Liver (tissue), 9 donors: ENCODE data around the gene SCUBE1. TPM values are rescaled to one million over a fixed set of nuclear protein-coding genes. Genes with fewer than 3 reads are reported as not detected.

Experiments used
- DNase-seq: peaks from one replicate; pipeline ENCODE4 v3.0.0-alpha.2; 2017; ENCODE audit warnings: low spot score
- H3K27ac ChIP-seq, 2 donors: one replicate each; pipeline ENCODE4 v1.7.0; 2013; ENCODE audit warnings: inconsistent platforms in 2 of 2, low read length in 2 of 2, control low read depth in 1 of 2, low read depth in 1 of 2, mild to moderate bottlenecking in 1 of 2
- H3K27me3 ChIP-seq, 4 donors: one replicate each; pipeline versions ENCODE4 v1.6.1 to v1.7.0; 2013; ENCODE audit warnings: low read length in 3 of 4, inconsistent platforms in 1 of 4, mild to moderate bottlenecking in 1 of 4, moderate library complexity in 1 of 4; ENCODE audit not compliant: control insufficient read depth in 4 of 4, insufficient read depth in 4 of 4
- H3K36me3 ChIP-seq, 4 donors: one replicate each; pipeline versions ENCODE4 v1.6.1 to v1.7.0; 2013; ENCODE audit warnings: low read length in 3 of 4, mild to moderate bottlenecking in 3 of 4, low read depth in 1 of 4, moderate library complexity in 1 of 4; ENCODE audit not compliant: control insufficient read depth in 4 of 4, insufficient read depth in 3 of 4
- H3K4me1 ChIP-seq, 4 donors: one replicate each; pipeline versions ENCODE4 v1.6.1 to v1.7.0; 2013; ENCODE audit warnings: low read length in 3 of 4, mild to moderate bottlenecking in 3 of 4, moderate library complexity in 1 of 4; ENCODE audit not compliant: control insufficient read depth in 4 of 4, insufficient read depth in 4 of 4
- H3K4me3 ChIP-seq, 3 donors: one replicate each; pipeline versions ENCODE4 v1.6.1 to v1.7.0; 2013; ENCODE audit warnings: low read length in 3 of 3, control low read depth in 1 of 3, low read depth in 1 of 3, mild to moderate bottlenecking in 1 of 3
- H3K9ac ChIP-seq, 2 donors: one replicate each; pipeline ENCODE4 v1.7.0; 2013; ENCODE audit warnings: low read length in 2 of 2, mild to moderate bottlenecking in 2 of 2, moderate library complexity in 2 of 2, control low read depth in 1 of 2, low read depth in 1 of 2
- H3K9me3 ChIP-seq, 4 donors: one replicate each; pipeline versions ENCODE4 v1.6.1 to v1.7.0; 2013; ENCODE audit warnings: low read length in 3 of 4; ENCODE audit not compliant: control insufficient read depth in 4 of 4
- ATF3 ChIP-seq: IDR thresholded peaks from 2 replicates; pipeline ENCODE4 v1.6.1; 2016; ENCODE audit warnings: antibody characterized with exemption
- CTCF ChIP-seq: fragments of 150-350 bp; IDR thresholded peaks from 2 replicates; pipeline ENCODE4 v1.5.1; 2017; ENCODE audit warnings: improper control_type of control experiment, low read depth, low read length; ENCODE audit not compliant: missing input control
- EGR1 ChIP-seq, 2 donors: IDR thresholded peaks; 2 replicates each; pipeline ENCODE4 v1.6.1; 2016 to 2018; ENCODE audit warnings: antibody characterized with exemption in 2 of 2, low read depth in 2 of 2
- FOXA1 ChIP-seq: IDR thresholded peaks from 2 replicates; pipeline ENCODE4 v1.6.1; 2016; ENCODE audit warnings: antibody characterized with exemption
- FOXA2 ChIP-seq: IDR thresholded peaks from 2 replicates; pipeline ENCODE4 v1.6.1; 2016; ENCODE audit warnings: antibody characterized with exemption
- GABPA ChIP-seq, 2 donors: IDR thresholded peaks in 1 of 2; conservative IDR thresholded peaks in 1 of 2; 2 replicates each; pipeline ENCODE4 v1.6.1; 2016; ENCODE audit warnings: antibody characterized with exemption in 2 of 2, mild to moderate bottlenecking in 1 of 2, moderate library complexity in 1 of 2
- JUND ChIP-seq, 2 donors: IDR thresholded peaks; 2 replicates each; pipeline ENCODE4 v1.6.1; 2016; ENCODE audit warnings: antibody characterized with exemption in 2 of 2
- NR2F2 ChIP-seq: IDR thresholded peaks from 2 replicates; pipeline ENCODE4 v1.6.1; 2016; ENCODE audit warnings: antibody characterized with exemption
- RAD21 ChIP-seq, 2 donors: IDR thresholded peaks; 2 replicates each; pipeline ENCODE4 v1.6.1; 2016; ENCODE audit warnings: antibody characterized with exemption in 2 of 2, mild to moderate bottlenecking in 2 of 2
- REST ChIP-seq: IDR thresholded peaks from 2 replicates; pipeline ENCODE4 v1.6.1; 2016; ENCODE audit warnings: antibody characterized with exemption, mild to moderate bottlenecking
- RXRA ChIP-seq, 2 donors: IDR thresholded peaks; 2 replicates each; pipeline ENCODE4 v1.6.1; 2017 to 2018; ENCODE audit warnings: antibody characterized with exemption in 2 of 2, mild to moderate bottlenecking in 1 of 2
- SP1 ChIP-seq: IDR thresholded peaks from 2 replicates; pipeline ENCODE4 v1.6.1; 2018; ENCODE audit warnings: antibody characterized with exemption, mild to moderate bottlenecking
- TAF1 ChIP-seq: conservative IDR thresholded peaks from 2 replicates; pipeline ENCODE4 v1.6.1; 2016; ENCODE audit warnings: antibody characterized with exemption, mild to moderate bottlenecking
- YY1 ChIP-seq: IDR thresholded peaks from 2 replicates; pipeline ENCODE4 v1.6.1; 2016; ENCODE audit warnings: antibody characterized with exemption, mild to moderate bottlenecking
- WGBS: extraction: QIAGEN DNeasy Blood & Tissue Kit; methylation state at CpG from one replicate; pipeline ENCODE4 v1.1.7; 2013; 5-methylcytosine and 5-hydroxymethylcytosine counted together
- polyA plus RNA-seq, 2 donors: library from polyadenylated mRNA; stranded (reverse) in 1 of 2; unstranded in 1 of 2; fragments of 200-250 nt in 1 of 2; fragments of >200 nt in 1 of 2; fragmentation: Nextera tagmentation in 1 of 2; extraction: Ambion mirVana in 1 of 2; gene quantifications; one replicate each; pipeline versions ENCODE4 v1.2.1 to v1.2.3, GENCODE V29; 2013 to 2015
- total RNA-seq, 2 donors: library from RNA; depleted of rRNA; stranded (reverse); fragments of >200 nt; gene quantifications; one replicate each; pipeline ENCODE4 v1.2.3, GENCODE V29; 2014
- TF ChIP-seq, protein P1 (sequence below): IDR thresholded peaks from 2 replicates; pipeline ENCODE4 v1.6.1; 2016; ENCODE audit warnings: antibody characterized with exemption
- TF ChIP-seq, protein P2 (sequence below): IDR thresholded peaks from 2 replicates; pipeline ENCODE4 v1.6.1; 2016; ENCODE audit warnings: antibody characterized with exemption
- donor health status: healthy.
- donor health status: healthy.
- donor health status: healthy.
- donor health status: healthy.
- donor health status: healthy.

The SCUBE1 gene
- total and polyA plus RNA-seq, 4 donors = 0.07 to 0.46 (median 0.08) TPM; not detected in 1

- no peaks in the 10 kb centered on the region for H3K27me3 ChIP-seq
- no peak overlapping the region for H3K27ac ChIP-seq
- no peak overlapping the region for H3K9ac ChIP-seq
- no peaks in the 10 kb centered on the region for H3K9me3 ChIP-seq
- WGBS = 92% methylated on average over 13 of the region's 13 CpGs
- H3K36me3 ChIP-seq = no peaks in the 10 kb centered on the region
- TF ChIP-seq JUND (IDR thresholded peaks at IDR 0.05) (no peak), FOXA1 (no peak), TAF1 (no peak), EGR1 (IDR thresholded peaks at IDR 0.05; ENCODE audit: low read depth in 2 of 2) (no peak), FOXA2 (no peak), RXRA (IDR thresholded peaks at IDR 0.05) (no peak), ATF3 (no peak), NR2F2 (no peak), SP1 (no peak), GABPA (IDR thresholded peaks at IDR 0.05 in 1 of 2, conservative IDR thresholded peaks at IDR 0.05 in 1 of 2) (no peak), CTCF (no peak), REST (no peak), YY1 (no peak)
- TF ChIP-seq, protein P1, sequence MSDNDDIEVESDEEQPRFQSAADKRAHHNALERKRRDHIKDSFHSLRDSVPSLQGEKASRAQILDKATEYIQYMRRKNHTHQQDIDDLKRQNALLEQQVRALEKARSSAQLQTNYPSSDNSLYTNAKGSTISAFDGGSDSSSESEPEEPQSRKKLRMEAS = no peak
- H3K4me3 ChIP-seq = no peak overlapping the region
- no peak for DNase-seq
- no peaks in the 10 kb centered on the region for H3K4me1 ChIP-seq
Observed at GRCh38 chr22:43211941-43212433, 131.2 kb downstream of the SCUBE1 start.

DNA sequence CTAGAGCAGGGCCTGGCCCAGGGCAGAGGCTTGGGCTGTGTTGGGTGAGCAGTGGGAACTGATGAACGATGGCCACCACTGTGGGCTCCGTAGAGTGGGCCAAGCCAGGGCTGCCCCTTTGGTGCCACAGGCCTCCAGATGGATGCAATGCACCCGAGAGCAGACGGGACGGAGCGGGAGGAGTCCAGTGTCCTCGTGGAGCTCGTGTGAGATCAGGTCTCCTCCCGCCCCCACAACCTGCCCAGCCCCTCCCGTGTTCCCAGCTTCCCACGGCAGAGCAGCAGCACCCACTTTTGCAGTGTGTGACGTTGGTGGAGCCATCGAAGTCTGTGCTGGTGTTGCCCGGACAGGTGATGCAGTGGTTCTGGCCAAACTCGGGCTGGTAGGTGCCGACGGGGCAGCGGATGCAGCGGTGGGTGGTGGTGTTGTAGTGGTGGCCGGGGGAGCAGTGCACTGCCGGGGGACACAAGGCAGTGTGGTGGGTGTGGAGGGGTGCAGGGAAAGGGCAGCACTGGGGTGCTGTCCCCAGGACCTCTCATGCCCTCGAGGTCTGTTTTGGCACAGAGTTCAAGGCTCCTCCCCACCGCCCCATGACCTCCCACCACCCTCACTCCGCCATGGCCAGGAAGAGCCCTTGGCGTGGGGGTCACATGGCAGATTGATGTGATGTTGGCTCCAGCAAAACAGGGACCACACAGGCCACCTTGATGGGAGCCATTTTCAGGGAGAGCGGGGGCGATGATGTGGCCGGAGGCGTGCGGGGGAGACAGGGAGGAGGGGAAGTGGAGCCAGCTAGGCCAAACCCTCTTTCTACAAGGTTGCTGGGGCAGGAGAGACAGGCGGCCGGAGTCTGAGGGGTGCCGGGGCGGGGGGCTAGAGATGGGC lies 132.3 kb downstream of the SCUBE1 start:
- Histone ChIP-seq H3K9ac (no peak overlapping the region), H3K4me3 (no peak overlapping the region), H3K4me1 (no peaks in the 10 kb centered on the region), H3K27me3 (no peaks in the 10 kb centered on the region), H3K9me3 (no peaks in the 10 kb centered on the region), H3K27ac (no peak overlapping the region), H3K36me3 (no peaks in the 10 kb centered on the region)
- TF ChIP-seq, protein P2, sequence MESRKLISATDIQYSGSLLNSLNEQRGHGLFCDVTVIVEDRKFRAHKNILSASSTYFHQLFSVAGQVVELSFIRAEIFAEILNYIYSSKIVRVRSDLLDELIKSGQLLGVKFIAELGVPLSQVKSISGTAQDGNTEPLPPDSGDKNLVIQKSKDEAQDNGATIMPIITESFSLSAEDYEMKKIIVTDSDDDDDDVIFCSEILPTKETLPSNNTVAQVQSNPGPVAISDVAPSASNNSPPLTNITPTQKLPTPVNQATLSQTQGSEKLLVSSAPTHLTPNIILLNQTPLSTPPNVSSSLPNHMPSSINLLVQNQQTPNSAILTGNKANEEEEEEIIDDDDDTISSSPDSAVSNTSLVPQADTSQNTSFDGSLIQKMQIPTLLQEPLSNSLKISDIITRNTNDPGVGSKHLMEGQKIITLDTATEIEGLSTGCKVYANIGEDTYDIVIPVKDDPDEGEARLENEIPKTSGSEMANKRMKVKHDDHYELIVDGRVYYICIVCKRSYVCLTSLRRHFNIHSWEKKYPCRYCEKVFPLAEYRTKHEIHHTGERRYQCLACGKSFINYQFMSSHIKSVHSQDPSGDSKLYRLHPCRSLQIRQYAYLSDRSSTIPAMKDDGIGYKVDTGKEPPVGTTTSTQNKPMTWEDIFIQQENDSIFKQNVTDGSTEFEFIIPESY = no peak
- TF ChIP-seq RAD21 (IDR thresholded peaks at IDR 0.05) = no peak
- TF ChIP-seq EGR1 (IDR thresholded peaks at IDR 0.05; ENCODE audit: low read depth in 2 of 2) = no peak
- TF ChIP-seq YY1 = no peak
- no peak for TF ChIP-seq TAF1
- no peak for TF ChIP-seq FOXA2
- TF ChIP-seq FOXA1 = no peak
- no peak for TF ChIP-seq GABPA (IDR thresholded peaks at IDR 0.05 in 1 of 2, conservative IDR thresholded peaks at IDR 0.05 in 1 of 2)
- no peak for TF ChIP-seq SP1
- 95% methylated on average over 34 of the region's 34 CpGs for WGBS
- no peak for DNase-seq
